GM21576 (cell line): ENCODE data around the gene DHRS3.

Source experiments
- ATAC-seq: cut with Tn5 transposase; IDR thresholded peaks from one replicate; pipeline ENCODE4 v1.9.1; 2021; ENCODE audit warnings: mild to moderate bottlenecking, moderate library complexity; ENCODE audit not compliant: unreplicated experiment

Gene DHRS3

DNA sequence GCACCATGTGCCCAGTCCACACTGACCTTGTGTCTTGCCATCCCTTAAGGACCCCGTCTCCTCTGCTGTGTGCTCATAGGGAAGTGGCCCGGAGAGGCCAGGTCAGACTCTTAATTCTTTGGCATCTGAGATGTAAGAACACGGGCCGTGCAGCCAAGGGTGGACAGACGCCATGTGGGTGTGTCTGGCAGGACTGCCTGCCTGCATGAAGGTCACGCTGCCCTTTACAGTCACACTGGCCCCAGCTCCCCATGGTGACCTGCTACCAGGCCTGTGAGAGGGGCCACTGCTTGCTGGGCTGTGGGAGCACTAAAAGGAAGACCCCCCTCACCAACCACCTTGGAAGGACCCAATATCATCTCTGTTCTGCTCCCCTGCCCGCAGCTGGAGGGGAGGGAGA lies 17.7 kb downstream of the DHRS3 start:
- ATAC-seq = no peak

DNA sequence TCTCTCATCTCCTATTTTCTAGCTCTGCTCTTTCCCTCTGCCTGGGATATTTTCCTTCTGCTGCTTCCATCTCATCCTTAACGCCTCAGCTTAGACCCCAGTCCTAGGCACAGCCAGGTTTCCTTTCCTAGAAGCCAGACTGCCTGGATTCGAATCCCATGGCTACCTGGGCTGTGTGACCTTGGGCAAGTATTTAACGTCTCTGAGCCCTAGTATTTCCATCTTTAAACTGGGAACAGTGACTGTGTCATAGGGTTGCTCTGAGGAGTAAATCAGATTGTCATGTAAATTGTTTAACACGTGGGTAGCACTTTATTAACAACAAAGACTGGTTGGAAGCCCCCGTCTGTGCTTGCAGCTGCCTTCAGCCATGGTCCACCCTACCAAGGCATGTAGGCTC lies 18.4 kb downstream of the DHRS3 start:
- ATAC-seq = no peak

DNA sequence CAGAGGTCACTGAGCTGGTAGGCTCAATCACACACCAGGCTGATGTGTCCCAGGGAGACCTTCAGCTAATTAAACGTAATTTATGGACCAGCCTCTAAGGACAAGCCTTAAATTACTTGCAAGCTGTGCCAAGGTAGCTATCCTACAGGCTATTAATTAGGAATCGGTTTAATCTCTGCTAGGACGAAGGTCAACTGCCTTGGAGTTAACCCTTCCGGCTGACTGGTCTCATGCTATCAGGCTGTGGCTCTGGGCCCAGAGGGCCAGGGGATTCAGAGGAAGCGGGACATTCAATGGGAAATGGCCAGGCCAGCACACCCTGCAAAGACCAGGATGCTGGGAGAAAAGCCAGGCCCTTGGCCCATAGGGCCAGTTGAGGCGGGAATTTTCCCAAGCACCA lies 19.0 kb downstream of the DHRS3 start:
- ATAC-seq = no peak

DNA sequence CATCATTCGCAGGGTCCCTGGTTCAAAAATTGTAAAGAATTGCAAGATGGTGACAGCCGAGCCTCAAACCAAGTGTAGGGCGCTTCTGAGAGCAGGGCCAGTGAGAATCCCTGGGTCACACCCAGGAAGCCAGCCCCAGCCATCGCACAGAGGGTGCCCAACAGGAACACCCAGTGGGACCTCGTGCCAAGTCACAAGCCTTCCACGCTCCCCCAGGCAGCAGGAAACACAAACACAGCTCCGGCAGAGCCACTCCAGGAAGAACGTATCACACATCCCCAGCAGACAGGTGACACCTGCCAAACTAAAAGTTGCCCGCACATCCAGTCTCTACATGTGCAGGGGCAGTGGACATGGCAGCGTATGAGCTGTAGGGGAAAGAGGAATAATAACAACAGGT lies 20.2 kb downstream of the DHRS3 start:
- ATAC-seq = no peak

DNA sequence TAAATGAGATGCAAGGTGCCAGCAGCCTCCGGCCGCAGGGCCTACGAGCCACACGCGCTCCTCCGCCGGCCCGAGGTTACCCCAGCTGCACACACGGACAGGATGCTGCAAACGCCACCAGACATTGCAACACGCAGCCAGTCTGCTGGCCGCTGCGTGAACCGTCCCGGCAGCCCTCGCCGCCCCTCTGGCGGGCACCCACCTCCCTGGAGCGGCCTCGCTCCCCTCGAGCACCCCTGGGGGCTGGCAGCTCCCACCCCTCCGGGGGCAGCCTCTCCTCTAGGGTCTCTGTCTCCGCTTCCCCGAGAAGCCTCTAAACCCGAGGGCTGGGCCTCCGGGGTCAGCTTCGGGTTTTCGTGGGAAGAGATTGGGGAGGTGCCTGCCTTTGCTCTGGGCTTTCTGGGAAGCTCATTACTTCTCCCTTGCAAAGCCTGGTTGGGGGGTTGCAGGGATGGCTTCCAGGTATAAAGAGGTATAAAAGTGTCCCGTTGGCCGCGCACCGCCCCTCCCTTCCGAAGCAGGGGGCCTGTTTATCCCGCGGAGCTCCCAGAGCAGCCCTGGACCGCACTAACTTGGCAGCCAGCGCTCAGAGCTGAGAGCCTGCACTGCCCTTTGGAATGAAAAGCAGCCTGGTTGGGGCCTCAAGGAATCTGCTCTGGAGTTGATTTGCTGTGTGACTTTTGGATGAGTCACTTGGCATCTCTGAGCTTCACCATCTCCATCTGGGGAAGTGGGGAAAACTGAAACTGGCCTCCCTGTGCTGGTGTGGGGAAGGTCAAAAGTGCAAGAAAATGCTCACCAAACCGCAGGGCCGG lies 21.8 kb downstream of the DHRS3 start:
- no peak for ATAC-seq

DNA sequence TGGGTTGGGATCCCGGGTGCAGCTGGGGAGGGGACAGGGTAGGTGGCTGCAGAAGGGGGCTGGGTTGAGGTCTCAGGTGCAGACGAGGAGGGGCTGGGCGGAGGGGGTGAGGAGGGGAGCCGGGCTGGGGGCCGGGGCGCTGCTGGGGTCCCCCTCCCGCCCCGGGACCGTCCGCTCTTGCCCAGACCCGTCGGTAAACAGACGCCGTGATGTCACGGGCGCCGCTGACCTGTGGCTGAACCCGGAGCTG lies 22.3 kb downstream of the DHRS3 start:
- no peak for ATAC-seq

DNA sequence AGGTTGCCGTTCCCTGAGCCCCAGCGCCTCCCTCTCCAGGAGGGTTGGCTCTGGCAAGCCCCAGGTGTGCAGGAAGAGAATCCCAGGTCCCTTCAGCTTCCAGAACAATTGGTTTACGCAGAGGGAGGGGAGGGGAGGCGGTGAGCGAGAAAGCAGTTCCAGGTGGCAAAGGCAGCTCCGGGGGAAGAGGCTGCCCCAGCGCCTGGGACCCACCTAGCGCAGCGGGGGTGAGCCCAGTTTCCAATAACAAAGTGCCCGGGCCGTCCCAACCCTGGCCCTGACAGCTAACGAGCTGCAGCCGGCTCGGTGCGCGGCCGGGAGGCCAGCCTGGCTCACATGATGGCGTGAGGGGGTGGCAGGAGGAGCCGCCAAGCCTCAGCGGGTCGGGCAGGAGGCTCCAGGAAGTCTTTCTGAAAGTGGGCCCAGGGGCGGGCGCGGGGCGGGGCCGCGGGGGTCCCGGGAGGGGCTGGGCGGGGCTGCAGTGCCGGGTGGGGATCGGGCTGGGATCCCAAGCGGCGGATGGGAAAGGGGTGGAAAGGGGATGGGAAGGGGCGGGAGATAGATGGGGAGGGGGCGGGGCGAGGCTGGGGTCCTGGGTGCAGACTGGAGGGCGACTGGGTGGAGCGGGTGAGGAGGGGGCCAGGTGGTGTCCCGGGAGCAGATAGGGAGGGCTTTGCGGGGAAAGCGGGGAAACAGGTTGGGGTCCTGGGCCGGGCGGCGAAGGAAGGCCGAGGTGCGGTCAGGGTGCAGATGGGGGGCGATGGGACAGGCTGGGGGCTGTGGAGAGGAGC lies 22.8 kb downstream of the DHRS3 start:
- no peak for ATAC-seq

DNA sequence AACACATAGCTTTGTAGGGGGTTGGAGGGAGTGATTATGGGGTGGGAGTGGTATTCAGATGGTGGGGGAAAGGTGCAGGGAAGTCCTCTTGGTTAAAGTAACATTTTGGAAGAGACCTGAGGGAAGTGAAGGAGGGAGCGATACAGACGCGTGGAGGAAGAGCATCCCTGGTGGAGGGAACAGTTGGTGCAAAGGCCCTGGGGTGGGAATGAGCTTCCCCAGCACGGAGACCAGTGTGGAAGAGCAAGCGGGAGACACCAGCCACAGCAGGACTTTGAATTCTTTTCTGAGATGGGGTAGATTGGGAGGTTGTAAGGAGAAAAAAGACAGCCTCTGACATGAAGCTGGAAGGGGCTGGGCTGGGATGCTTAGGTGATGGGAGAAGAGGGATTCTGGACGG lies 23.5 kb downstream of the DHRS3 start:
- ATAC-seq = no peak

DNA sequence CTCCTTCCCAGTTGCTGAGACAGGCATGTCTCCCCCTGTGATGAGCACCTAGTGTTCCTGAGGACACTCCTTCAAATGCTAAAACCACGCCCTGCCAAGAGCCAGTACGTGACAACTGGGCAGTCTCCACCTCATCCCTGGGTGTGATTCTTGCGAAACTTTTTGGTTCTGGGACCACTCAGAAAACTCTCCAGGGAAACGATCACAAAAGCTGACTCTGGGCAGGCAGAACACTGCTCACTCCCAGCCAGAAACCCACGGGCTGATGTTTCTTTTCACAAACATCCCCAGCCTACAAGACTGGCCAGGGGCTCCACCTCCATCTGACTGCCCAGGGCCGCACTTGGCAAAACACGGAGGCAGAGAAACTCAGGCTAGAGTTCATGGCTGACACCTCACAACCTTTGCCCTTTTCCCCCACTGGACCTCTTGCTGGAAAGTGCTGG lies 24.4 kb downstream of the DHRS3 start:
- ATAC-seq = no peak

DNA sequence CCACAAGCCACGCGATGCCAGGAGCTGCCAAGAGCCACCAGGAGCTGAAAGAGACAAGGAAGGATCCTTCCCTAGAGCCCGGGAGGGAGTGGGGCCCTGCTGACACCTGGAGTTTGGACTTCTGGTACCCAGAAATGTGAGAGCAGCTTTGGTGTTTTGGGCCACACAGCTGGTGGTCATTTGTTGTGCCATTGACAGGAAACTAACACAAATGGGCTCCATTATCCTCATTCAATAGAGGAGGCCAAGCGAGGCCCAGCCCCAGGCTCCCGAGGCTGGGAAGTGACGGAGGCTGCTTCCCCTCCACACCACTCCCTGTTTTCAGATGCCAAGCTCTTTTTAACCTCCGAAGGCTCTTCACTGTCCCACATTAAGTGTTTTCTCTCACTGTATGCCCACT lies 25.5 kb downstream of the DHRS3 start:
- ATAC-seq = no peak

DNA sequence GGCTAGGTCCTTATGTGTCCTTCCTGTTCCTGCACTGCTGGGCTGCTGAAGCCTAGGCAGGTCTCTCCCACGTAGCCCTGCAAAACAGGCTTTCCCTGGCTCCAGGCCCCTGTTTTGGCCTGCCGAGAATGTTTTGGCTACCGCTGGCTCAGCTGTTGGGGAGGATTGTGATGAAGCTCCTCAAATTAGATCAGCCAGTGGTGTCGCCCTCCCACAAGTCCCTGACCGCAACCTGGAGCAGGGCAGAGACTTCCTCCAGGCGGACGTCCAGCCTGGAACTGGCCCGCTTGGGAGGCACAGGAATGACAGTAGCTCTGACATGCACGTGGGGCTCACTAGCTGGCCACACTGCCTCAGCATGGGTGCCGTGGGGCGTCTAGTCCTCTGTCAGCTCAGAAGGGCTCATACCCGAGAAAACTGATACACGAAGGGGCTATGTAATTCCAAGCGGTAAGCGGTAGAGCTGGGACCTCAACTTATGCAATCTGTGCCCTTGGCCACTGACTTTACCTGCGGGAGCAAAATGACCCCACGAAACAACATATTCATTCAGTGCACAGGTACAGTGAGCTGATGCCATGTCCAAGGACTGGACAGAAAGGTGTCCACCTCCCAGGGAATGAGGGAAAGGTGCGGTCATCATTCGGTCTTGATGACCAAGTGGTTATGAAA lies 26.6 kb downstream of the DHRS3 start:
- ATAC-seq = no peak

DNA sequence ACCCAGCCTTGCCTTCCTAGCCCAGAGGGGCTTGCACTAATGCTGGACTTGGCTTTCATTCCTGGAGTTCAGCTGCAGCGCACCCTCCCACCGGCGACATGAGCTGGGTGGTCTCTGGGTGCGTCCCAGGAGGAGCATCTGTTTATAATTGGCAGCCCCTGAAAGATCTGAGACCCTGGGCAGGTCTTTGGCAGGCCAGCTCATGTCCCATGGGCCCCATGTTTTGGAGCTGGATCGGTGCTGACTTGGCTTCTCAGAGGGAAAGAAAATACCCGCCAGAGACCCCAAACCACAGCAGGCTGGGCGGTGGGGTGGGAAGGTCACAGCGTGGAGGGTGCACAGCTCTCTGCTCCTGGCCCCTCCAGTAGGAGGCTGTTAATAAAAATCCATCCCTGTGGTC lies 29.3 kb downstream of the DHRS3 start:
- ATAC-seq = no peak

DNA sequence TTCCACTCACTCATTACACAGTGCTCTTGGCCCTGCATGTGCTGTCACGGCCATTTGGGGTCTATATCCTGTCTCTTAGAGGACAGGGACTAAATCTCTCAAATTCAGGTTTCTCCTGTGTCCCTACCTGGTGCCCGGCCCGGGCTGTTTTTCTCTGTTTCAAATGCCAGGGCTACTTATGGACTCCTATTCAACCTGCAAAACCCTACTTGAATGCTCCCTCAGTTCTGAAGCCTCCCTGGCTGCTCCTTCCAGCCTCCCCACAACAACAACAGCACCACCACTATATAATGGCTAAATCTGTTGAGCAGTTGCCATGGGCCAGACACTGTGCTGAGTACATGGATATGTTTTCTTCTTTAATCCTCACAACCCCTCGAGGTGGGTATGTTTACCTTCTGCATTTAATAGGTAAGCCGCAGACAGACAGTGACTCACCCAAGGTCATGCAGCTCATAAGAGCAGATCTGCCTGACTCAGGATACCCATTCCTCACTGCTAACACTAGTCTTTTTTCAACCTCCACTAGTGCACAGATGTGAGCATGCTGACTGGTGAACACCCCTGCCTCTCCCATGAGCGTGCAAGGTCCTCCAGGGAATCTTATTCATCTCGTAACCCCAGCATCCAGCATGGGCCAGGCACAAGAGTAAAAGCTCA lies 29.9 kb downstream of the DHRS3 start:
- ATAC-seq = no peak

DNA sequence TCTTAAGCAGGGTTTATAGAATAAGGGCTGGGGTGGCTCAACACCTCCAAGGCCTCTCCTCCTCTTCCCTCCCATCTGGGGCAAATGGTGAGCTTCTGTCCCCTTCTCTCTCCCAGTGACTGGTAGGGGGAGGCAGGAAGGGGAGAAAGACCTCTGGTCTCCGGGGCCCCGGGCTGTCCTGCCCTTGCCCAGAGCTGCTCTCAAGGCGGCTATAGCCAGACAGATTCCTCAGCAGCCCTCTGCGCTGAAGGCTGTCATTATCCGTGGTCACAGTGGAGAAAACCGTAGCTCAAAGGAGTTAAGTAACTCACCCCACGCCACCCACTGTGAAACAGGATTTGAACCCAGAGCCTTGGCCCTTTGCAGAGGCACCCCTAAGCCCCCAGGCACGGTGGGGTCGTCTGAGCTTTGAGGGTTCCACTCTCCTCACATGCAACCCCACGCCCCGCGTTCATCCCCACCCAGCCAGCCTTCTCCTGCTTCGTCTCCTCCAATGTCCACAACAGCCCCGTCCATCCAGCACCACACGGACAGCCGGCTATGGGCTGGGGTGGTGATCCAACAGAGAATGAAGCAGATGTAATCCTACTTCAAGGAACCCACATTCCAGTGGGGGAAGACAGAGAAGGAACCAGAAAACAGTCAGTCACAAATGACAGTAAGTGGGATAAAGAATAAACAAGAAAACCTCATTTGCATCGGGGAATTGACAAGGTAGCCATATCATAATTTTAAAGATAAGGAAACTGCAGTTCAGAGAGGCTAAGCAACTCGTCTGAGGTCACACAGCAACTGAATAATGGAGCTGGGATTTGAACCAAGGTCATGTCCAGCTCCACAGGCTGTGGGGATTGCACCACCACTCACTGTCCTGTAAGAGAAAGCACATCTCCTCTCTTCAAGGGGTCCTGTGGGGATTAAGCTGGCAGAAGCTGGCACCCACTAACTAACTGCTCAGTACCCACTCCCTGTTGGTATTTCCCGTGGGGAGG lies 31.8 kb downstream of the DHRS3 start:
- no peak for ATAC-seq

DNA sequence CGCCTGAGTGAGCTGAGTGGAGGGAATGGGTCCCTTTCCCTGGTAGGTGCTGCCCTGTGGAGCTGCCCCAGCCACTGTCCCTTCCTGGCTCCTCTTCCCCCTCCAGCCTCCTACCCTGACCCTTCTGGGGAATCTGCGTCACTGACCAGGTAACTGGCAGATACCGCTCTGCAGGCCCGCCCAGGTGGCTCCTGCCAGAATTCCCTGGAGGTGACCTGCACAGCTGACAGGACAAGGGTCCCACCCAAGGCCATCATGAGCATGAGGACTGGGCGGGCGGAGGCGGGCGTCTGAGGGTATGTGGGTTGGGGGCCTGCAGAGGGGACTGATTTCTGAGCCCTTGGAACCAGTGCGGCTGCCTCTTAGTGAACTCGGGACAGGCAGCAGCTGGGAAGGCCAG lies 32.5 kb downstream of the DHRS3 start:
- ATAC-seq = no peak

DNA sequence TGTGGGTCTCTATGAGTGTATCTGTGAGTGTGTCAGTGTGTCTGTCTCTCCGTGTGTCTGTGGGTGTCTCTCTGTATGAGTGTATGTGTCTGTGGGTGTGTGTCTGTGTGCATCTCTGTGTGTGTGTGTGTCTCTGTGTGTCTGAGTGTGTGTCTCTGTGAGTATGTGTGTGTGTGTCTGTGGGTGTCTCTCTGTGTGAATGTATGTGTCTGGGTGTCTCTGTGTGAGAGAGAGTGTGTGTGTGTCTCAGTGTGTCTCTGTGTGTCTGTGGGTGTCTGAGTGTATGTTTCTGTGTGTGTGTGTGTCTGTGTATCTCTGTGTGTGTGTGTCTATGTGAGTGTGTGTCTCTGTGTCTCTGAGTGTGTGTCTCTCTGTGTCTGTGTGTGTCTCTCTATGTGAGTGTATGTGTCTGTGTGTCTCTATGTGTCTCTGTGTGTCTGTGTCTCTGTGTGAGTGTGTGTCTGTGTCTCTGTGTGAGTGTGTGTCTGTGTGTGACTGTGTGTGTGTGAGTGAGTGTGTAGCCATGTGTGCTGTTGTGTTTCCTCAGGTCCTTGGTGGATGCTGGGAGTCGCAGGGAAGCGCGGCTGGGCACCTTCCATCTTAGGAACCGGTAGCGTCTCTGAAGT lies 33.0 kb downstream of the DHRS3 start:
- no peak for ATAC-seq

DNA sequence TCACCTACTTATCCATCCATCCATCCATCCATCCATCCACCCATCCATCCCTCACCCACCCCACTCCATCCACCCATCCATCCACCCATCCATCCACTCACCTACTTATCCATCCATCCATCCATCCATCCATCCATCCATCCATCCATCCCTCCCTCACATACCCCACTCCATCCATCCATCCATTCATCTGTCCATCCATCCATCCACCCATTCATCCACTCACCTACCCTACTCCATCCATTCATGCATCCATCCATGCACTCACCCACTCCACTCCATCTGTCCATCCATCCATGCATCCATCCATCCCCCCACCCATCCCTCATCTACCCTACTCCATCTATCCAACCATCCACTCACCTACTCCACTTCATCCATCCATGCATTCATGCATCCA lies 34.5 kb downstream of the DHRS3 start:
- ATAC-seq = no peak

DNA sequence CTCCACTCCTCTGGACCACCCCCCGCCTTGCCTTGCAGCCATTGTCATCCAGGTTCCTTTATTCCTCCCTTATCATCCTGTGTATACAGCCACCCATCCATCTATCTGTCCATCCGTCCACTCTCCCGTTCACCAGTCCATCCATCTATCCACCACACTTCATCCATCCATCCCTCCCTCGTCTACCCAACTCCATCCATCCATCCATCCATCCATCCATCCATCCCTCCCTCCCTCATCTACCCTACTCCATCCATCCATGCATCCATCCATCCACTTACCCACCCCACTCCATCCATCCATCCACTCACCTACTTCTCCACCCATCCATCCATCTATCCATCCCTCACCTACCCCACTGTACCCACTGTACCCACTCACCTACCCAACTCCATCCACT lies 35.4 kb downstream of the DHRS3 start:
- no peak for ATAC-seq

DNA sequence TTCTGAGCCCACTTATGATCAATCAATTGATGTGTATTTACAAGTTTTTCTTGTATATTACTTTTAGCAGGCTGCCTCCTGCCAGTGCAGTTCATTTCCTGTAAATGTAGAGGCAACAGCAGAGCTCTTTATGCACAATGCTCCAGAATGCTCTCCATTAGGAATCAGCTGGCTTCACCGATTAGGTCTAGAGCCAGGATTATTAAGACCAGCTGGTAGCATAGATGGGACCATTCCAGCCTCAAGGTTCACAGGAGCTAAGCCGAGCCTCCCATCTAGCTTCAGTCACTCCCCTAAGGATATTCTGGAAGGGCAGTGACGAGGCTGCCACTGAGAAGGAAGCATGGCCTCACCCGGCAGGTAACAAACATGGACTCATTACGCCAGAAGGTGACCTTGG lies 36.8 kb downstream of the DHRS3 start:
- no peak for ATAC-seq
